BLaER1 (cell line): ENCODE data around the gene STOX2.

Experiments
- H3K27ac ChIP-seq: shearing (Covaris generic); formaldehyde crosslinking; 2 replicates; pipeline ENCODE4 v1.8.1; 2022
- H3K27me3 ChIP-seq: shearing (Covaris generic); formaldehyde crosslinking; 2 replicates; pipeline ENCODE4 v1.8.1; 2022
- H3K36me3 ChIP-seq: shearing (Covaris generic); formaldehyde crosslinking; 2 replicates; pipeline ENCODE4 v1.8.1; 2022
- H3K4me1 ChIP-seq: shearing (Covaris generic); formaldehyde crosslinking; 2 replicates; pipeline ENCODE4 v1.8.1; 2022
- H3K4me2 ChIP-seq: shearing (Covaris generic); formaldehyde crosslinking; 2 replicates; pipeline ENCODE4 v1.8.1; 2022
- H3K4me3 ChIP-seq: shearing (Covaris generic); formaldehyde crosslinking; 2 replicates; pipeline ENCODE4 v1.8.1; 2022
- H3K9ac ChIP-seq: shearing (Covaris generic); formaldehyde crosslinking; 2 replicates; pipeline ENCODE4 v1.8.1; 2022
- H3K9me3 ChIP-seq: shearing (Covaris generic); formaldehyde crosslinking; 2 replicates; pipeline ENCODE4 v1.8.1; 2022
- H4K20me1 ChIP-seq: shearing (Covaris generic); formaldehyde crosslinking; 2 replicates; pipeline ENCODE4 v1.8.1; 2022
- Cebpa-rat ChIP-seq: shearing (Covaris generic); IDR thresholded peaks from 2 replicates; pipeline ENCODE4 v1.8.1; 2022

Gene STOX2

DNA sequence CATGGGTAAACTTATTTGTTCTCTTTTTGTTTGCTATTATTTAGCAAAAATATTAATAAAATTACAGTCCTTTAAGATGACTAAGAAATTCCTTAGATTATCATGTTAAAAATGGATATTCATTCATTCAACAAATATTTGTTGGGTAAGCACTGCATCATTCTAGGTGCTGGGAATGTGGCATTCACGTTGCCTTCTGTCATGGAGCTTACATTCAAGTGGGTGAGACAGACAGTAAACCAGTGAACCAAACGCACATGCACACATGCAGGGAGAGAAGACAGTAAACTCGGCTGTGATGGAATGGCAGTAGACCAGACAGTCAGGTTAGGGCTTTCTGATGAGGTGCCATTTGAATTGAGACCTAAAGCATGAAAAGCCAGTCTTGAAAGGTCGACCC, 91.8 kb downstream of the STOX2 start:
- no peak for TF ChIP-seq Cebpa-rat
- H3K9me3 ChIP-seq: no peaks in the 10 kb centered on the region
- peaks cover 6% of the 10 kb centered on the region; the same call in 1 of the 2 replicates for H3K4me1 ChIP-seq
- no peak overlapping the region for H3K4me3 ChIP-seq
- no peak overlapping the region for H3K27ac ChIP-seq
- H3K9ac ChIP-seq: no peak overlapping the region
- H3K36me3 ChIP-seq: no peaks in the 10 kb centered on the region
- H4K20me1 ChIP-seq: no peaks in the 10 kb centered on the region
- no peaks in the 10 kb centered on the region for H3K27me3 ChIP-seq
- H3K4me2 ChIP-seq: no peak overlapping the region

DNA sequence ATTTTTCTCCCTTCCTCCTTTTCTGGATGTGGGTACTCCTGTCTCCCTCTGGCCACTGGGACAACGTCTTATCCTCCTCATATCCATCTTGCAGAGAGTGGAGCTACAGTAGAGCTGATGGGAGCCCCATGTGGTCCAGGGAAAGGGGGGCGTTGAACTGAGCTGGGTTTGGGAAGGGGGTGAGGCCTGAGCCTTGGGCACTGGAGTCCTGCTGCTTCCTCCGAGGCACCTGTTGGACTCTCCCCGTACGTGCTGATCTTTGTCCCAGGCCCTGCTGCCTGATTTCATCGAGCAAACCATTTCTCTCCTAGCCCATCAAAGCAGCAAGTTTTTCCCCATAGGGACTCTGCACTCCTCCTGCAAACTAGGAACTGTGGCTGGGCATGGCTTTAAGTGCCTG, 94.3 kb downstream of the STOX2 start:
- H4K20me1 ChIP-seq: no peaks in the 10 kb centered on the region
- peaks cover 6% of the 10 kb centered on the region; the same call in 1 of the 2 replicates for H3K4me1 ChIP-seq
- H3K27me3 ChIP-seq: no peaks in the 10 kb centered on the region
- H3K9me3 ChIP-seq: peaks cover 3% of the 10 kb centered on the region; the same call in 1 of the 2 replicates
- no peak overlapping the region for H3K9ac ChIP-seq
- TF ChIP-seq Cebpa-rat: no peak
- H3K4me2 ChIP-seq: no peak overlapping the region
- no peak overlapping the region for H3K4me3 ChIP-seq
- H3K27ac ChIP-seq: no peak overlapping the region
- no peaks in the 10 kb centered on the region for H3K36me3 ChIP-seq

DNA sequence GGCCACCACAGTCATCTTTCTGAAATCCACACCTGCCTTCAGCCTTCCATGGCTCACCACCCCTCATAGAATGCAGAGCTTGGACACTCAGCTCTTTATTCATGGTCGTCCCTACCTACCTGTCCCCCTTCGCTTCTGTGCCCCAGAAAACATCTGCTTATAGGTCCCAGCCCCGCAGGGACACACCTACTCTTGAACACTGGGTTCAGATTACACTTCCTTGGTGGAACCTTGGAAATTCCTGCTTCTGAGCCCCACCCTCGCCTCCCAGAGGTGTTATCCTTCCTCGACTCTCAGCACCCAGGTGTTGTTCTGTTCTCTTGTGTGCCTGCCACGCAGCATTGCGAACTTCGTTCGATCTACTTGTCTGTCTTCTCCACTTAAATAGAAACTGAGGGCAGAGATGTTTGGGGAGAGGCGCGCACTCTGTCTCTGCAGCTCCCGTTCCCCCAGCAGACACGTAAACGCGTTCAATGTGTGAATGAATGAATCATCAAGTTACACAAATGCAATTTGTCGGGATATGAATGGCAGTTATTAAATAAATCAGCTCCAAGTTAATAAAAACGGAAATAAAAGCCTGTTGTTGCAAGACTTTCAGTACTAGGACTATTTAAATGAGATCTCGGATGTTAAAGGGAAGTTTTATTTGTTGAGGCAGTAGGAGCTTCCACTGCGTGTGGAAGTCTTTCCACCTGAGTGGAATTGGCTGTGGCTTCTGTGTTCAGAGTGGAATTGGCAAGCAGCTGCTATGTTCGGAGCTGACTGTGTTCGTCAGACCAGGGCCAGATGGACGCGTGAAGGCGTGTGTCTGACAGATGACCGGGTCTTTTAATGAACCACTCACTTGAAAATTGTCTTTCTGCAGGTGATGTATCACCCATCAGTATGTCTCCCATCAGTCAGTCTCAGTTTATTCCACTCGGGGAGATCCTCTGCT, 95.6 kb downstream of the STOX2 start:
- H3K27me3 ChIP-seq: no peaks in the 10 kb centered on the region
- H3K36me3 ChIP-seq: no peaks in the 10 kb centered on the region
- TF ChIP-seq Cebpa-rat: no peak
- no peak overlapping the region for H3K4me2 ChIP-seq
- no peak overlapping the region for H3K9ac ChIP-seq
- no peak overlapping the region for H3K4me3 ChIP-seq
- H3K4me1 ChIP-seq: peaks cover 1% of the 10 kb centered on the region; the same call in 1 of the 2 replicates
- H3K9me3 ChIP-seq: peaks cover 3% of the 10 kb centered on the region; the same call in 1 of the 2 replicates
- no peak overlapping the region for H3K27ac ChIP-seq
- H4K20me1 ChIP-seq: no peaks in the 10 kb centered on the region

DNA sequence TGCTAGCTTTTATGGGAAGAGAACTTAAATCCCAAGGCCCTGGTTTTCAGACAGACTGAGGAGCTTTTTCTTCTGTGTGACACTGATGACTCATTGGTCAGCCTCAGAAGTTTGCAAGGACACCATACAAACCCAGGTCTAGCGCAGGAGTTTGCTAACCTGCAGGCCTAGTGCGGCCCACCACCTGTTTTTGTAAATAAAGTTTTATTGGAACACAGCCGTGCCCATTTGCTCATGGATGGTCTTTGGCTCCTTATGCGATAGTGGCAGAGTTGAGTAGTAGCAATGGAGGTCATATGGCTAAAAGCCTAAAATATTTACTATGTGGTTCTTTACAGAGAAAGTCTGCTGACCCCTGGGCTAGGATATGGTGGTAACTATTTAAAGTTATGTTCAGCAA, 98.3 kb downstream of the STOX2 start:
- Histone ChIP-seq H3K4me3 (no peak overlapping the region), H3K4me2 (no peak overlapping the region), H3K9me3 (peaks cover 3% of the 10 kb centered on the region; the same call in 1 of the 2 replicates), H4K20me1 (no peaks in the 10 kb centered on the region), H3K36me3 (no peaks in the 10 kb centered on the region), H3K9ac (no peak overlapping the region), H3K27ac (no peak overlapping the region), H3K4me1 (no peaks in the 10 kb centered on the region), H3K27me3 (no peaks in the 10 kb centered on the region)
- TF ChIP-seq Cebpa-rat: no peak

DNA sequence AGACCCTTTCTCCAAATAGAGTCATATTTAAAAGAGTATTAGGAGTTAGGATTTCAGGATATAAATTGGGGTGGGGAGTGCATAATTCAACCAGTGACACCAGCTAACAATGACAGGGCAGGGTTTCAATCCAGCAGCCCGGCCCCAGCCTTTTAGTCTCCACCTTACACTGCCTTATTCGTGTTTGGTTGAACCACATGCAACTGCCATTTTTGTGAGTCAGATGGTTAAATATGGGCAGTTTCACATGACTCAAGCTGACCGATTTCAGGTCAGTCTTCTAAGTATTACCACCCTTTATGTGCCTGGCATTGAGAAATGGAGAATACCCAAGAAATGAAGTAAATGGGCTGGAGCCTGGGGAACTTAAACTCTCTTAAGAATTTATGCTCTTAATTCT, 102.8 kb downstream of the STOX2 start:
- H3K27ac ChIP-seq: no peak overlapping the region
- H4K20me1 ChIP-seq: no peaks in the 10 kb centered on the region
- no peaks in the 10 kb centered on the region for H3K27me3 ChIP-seq
- H3K36me3 ChIP-seq: no peaks in the 10 kb centered on the region
- H3K4me3 ChIP-seq: no peak overlapping the region
- H3K4me2 ChIP-seq: no peak overlapping the region
- no peak for TF ChIP-seq Cebpa-rat
- no peaks in the 10 kb centered on the region for H3K4me1 ChIP-seq
- peaks cover 5% of the 10 kb centered on the region; the same call in 1 of the 2 replicates for H3K9me3 ChIP-seq
- H3K9ac ChIP-seq: no peak overlapping the region

DNA sequence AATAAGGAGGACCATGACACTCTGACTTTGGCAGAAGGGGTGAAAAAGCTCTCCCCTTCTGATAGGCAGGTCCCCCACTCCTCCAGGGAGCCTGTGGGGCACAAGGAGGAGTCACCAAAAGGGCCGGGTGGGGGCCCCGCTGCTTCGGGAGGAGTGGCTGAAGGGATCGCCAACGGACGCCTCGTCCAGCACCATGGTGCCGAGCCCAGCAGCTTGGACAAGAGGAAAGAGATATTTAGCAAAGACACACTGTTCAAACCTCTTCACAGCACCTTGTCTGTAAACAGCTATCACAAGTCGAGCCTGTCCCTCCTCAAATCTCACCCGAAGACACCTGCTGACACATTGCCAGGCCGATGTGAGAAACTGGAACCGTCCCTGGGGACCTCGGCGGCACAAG, 105.6 kb downstream of the STOX2 start:
- no peak for TF ChIP-seq Cebpa-rat
- no peaks in the 10 kb centered on the region for H3K27me3 ChIP-seq

DNA sequence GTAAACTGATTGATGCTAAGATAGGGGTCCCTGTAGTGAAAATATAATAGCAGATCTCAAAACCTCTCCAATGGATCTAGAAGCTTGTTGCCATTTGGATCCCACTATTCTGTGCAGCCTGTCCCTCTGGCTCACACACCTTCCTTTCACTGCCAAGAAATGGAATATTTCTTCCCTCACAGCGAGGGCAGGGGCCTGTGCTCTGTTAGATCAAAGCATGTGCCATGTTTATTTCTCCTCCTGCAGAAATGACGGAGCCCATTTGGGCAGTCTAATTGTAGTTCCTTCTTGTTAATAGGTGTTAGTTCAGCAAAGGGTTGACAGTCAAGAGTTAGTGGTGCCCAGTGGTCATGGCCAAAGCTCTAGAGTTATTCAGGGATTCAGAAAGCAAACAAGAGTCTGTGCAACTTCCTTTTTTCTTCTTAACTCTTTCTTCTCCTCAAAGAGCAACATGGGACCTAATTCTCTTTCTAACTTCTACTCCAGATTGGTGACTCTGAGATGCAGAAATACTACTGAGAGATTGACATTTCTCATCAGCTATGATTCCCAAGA, 106.8 kb downstream of the STOX2 start:
- H3K4me2 ChIP-seq: no peak overlapping the region
- TF ChIP-seq Cebpa-rat: no peak
- H3K4me3 ChIP-seq: no peak overlapping the region
- H3K27me3 ChIP-seq: no peaks in the 10 kb centered on the region
- no peaks in the 10 kb centered on the region for H4K20me1 ChIP-seq
- H3K4me1 ChIP-seq: no peaks in the 10 kb centered on the region
- H3K9me3 ChIP-seq: peaks cover 5% of the 10 kb centered on the region; the same call in 1 of the 2 replicates
- H3K36me3 ChIP-seq: no peaks in the 10 kb centered on the region
- no peak overlapping the region for H3K27ac ChIP-seq
- H3K9ac ChIP-seq: no peak overlapping the region

More for the DNA sequence above, 105.6 kb downstream of the STOX2 start:
- Histone ChIP-seq H3K36me3 (no peaks in the 10 kb centered on the region), H3K9me3 (peaks cover 5% of the 10 kb centered on the region; the same call in 1 of the 2 replicates), H3K9ac (no peak overlapping the region), H3K27ac (no peak overlapping the region), H3K4me1 (no peaks in the 10 kb centered on the region), H3K4me2 (no peak overlapping the region), H4K20me1 (no peaks in the 10 kb centered on the region), H3K4me3 (no peak overlapping the region)

DNA sequence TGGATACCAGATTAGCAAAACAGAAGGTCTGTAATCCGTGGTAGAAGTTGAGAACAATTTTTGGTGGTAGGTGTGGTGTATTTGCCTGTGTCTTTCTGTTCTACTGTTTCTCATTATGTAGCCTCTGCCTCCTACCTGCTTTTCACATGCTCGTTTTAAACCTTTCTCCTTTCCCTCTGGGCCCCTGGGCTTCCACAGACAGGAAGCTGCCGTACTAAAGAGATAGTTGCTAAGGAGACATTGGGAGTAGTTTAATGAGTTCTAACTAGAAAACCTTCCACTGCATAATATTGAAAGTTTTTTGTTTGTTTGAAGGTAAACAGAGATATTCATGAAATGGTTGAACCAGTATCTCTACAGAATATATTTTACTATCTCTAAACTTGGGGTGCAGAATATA, 107.8 kb downstream of the STOX2 start:
- no peak overlapping the region for H3K9ac ChIP-seq
- no peak overlapping the region for H3K4me2 ChIP-seq
- H4K20me1 ChIP-seq: no peaks in the 10 kb centered on the region
- H3K9me3 ChIP-seq: peaks cover 5% of the 10 kb centered on the region; the same call in 1 of the 2 replicates
- no peaks in the 10 kb centered on the region for H3K4me1 ChIP-seq
- H3K4me3 ChIP-seq: no peak overlapping the region
- no peaks in the 10 kb centered on the region for H3K36me3 ChIP-seq
- no peak overlapping the region for H3K27ac ChIP-seq
- no peaks in the 10 kb centered on the region for H3K27me3 ChIP-seq
- no peak for TF ChIP-seq Cebpa-rat

DNA sequence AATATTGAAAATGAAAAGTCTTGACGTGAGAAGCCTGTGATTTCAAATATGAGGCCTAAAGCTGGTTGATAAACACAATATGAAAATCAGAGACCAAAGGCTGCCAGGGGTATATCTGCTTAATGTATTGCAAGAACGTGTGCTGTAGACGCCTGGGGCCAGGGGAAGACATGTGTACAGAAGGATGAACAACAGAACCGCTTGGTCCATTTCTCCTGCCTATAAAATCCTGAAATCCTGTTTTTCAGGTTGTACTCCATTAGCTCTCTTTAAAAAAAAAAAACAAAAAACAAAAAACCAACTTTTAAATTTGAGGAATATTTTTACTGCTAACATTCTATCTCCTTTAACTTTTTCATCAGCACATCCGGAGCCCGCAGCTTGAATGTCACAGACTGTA, 109.2 kb downstream of the STOX2 start:
- no peak overlapping the region for H3K4me2 ChIP-seq
- no peak overlapping the region for H3K9ac ChIP-seq
- no peaks in the 10 kb centered on the region for H3K4me1 ChIP-seq
- H3K4me3 ChIP-seq: no peak overlapping the region
- H3K36me3 ChIP-seq: no peaks in the 10 kb centered on the region
- no peaks in the 10 kb centered on the region for H3K27me3 ChIP-seq
- no peak for TF ChIP-seq Cebpa-rat
- H4K20me1 ChIP-seq: no peaks in the 10 kb centered on the region
- H3K27ac ChIP-seq: no peak overlapping the region
- peaks cover 5% of the 10 kb centered on the region; the same call in 1 of the 2 replicates for H3K9me3 ChIP-seq
